Neural crest cell (in vitro differentiated cells): Measurements from ENCODE around the gene OXCT1. TPM values are rescaled to one million over a fixed set of nuclear protein-coding genes. Genes with fewer than 3 reads are reported as not detected.
"Not testable (repeated sequence)": the region's sequence is repeated elsewhere in the genome, so short reads cannot be mapped to it uniquely, and the experiment has no call there.

ENCODE experiments used
- DNase-seq: peaks from one replicate; pipeline ENCODE4 v3.0.0; 2021; ENCODE audit warnings: low read depth, mixed read lengths, low spot score
- H3K27ac Mint-ChIP-seq: one replicate; pipeline ENCODE4 v1.8.0; 2021; ENCODE audit warnings: mild to moderate bottlenecking, mixed read lengths; ENCODE audit not compliant: unreplicated experiment
- H3K27me3 Mint-ChIP-seq: 2 replicates; pipeline ENCODE4 v1.8.0; 2021; ENCODE audit warnings: low read depth, mild to moderate bottlenecking, mixed read lengths
- H3K36me3 Mint-ChIP-seq: 2 replicates; pipeline ENCODE4 v1.8.0; 2021; ENCODE audit warnings: low read depth, mild to moderate bottlenecking, mixed read lengths
- H3K4me1 Mint-ChIP-seq: 2 replicates; pipeline ENCODE4 v1.8.0; 2021; ENCODE audit warnings: mixed read lengths
- H3K4me3 Mint-ChIP-seq: one replicate; pipeline ENCODE4 v1.8.0; 2021; ENCODE audit warnings: mild to moderate bottlenecking, mixed read lengths
- H3K9me3 Mint-ChIP-seq: 2 replicates; pipeline ENCODE4 v1.8.0; 2021; ENCODE audit warnings: mixed read lengths
- total RNA-seq: library from RNA; stranded (reverse); gene quantifications from 2 replicates; pipeline ENCODE4 v1.2.1, GENCODE V29; 2021
- TF ChIP-seq, protein P1 (sequence below): fragments of 200-600 bp; sonication (generic); conservative IDR thresholded peaks from 2 replicates; pipeline ENCODE4 v1.5.0; 2021; ENCODE audit warnings: antibody characterized with exemption, mild to moderate bottlenecking

Gene OXCT1
- total RNA-seq, 1 donor from 2014 or later = 30.2 TPM

DNA sequence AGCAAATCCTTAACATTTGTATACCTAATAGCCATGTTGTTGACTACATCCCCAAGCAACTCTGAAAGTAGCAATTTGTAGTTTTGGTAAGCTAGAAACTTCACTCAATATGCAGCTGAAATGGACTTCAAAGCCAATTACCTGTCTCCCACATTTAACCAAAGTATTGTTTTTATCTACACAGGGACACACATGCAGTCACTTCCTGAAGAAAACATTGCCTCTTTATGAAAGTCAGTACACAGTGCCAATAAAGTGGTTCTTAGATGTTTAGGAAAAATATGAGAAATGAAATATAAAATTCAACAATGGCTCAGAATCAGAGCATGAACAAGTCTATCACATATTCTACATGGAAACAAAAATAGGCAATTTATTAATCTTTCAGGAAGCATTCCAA, 49.2 kb downstream of the OXCT1 start:
- H3K4me1 Mint-ChIP-seq = no peaks in the 10 kb centered on the region
- no peak overlapping the region for H3K27ac Mint-ChIP-seq
- TF ChIP-seq, protein P1, sequence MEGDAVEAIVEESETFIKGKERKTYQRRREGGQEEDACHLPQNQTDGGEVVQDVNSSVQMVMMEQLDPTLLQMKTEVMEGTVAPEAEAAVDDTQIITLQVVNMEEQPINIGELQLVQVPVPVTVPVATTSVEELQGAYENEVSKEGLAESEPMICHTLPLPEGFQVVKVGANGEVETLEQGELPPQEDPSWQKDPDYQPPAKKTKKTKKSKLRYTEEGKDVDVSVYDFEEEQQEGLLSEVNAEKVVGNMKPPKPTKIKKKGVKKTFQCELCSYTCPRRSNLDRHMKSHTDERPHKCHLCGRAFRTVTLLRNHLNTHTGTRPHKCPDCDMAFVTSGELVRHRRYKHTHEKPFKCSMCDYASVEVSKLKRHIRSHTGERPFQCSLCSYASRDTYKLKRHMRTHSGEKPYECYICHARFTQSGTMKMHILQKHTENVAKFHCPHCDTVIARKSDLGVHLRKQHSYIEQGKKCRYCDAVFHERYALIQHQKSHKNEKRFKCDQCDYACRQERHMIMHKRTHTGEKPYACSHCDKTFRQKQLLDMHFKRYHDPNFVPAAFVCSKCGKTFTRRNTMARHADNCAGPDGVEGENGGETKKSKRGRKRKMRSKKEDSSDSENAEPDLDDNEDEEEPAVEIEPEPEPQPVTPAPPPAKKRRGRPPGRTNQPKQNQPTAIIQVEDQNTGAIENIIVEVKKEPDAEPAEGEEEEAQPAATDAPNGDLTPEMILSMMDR = no peak
- no peaks in the 10 kb centered on the region for H3K9me3 Mint-ChIP-seq
- H3K27me3 Mint-ChIP-seq = no peaks in the 10 kb centered on the region
- H3K4me3 Mint-ChIP-seq = no peak overlapping the region
- DNase-seq = no peak
- H3K36me3 Mint-ChIP-seq = peaks cover 7% of the 10 kb centered on the region

DNA sequence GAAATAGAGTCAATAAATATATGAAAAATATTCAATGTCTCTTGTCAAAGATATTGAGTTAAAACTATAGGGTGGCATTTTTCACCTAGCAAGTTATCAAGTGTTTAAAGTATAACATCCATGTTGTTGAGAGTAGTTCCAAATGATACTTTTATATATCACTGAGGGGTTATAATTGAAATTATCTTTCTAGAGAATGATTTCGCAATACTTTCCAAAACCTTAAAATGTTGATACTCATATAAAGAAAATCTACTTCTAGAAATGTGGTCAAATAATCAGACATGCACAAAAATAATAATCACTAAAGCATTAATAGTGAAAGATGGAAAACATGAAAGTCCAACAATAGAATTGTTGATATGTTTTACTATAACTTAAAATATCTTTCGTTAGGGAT, 50.1 kb downstream of the OXCT1 start:
- no peaks in the 10 kb centered on the region for H3K9me3 Mint-ChIP-seq
- TF ChIP-seq, protein P1 = no peak
- no peaks in the 10 kb centered on the region for H3K27me3 Mint-ChIP-seq
- peaks cover 4% of the 10 kb centered on the region for H3K36me3 Mint-ChIP-seq
- no peak for DNase-seq
- no peak overlapping the region for H3K27ac Mint-ChIP-seq
- H3K4me3 Mint-ChIP-seq = no peak overlapping the region
- no peaks in the 10 kb centered on the region for H3K4me1 Mint-ChIP-seq

DNA sequence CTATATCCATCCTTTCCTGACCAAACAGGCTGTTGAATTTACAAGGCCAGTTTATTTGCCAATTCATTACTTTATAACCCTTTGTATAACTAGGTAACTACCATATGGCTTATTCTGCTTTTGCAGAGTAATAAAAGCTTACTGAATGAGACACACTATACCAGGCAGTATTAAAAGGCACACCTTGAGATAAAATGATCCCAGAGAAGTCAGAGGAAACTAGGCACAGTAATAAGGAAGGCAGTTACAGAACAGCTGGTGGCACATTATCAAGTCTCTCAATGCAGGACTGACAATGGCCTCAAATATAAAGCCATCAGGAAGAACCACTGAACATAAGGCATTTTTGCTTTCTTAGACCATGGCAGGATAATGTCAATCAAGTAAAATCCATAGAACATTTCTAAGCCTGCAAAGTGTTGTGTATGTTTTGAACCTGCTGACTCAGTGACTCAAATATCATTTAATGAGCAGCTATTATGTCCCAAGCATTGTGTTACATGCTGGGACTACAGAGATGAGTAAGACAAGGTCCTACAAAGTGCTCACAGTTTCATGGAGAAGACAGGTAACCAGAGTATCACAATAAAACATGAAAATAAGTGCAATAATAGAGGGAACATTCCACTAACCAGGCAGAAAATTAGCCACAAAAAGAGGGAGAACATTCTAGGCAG, 52.5 kb downstream of the OXCT1 start:
- Mint-ChIP-seq H3K4me1 (no peaks in the 10 kb centered on the region), H3K36me3 (peaks cover 2% of the 10 kb centered on the region), H3K9me3 (no peaks in the 10 kb centered on the region), H3K27ac (no peak overlapping the region), H3K4me3 (no peak overlapping the region), H3K27me3 (no peaks in the 10 kb centered on the region)
- no peak for DNase-seq
- TF ChIP-seq, protein P1 = no peak

DNA sequence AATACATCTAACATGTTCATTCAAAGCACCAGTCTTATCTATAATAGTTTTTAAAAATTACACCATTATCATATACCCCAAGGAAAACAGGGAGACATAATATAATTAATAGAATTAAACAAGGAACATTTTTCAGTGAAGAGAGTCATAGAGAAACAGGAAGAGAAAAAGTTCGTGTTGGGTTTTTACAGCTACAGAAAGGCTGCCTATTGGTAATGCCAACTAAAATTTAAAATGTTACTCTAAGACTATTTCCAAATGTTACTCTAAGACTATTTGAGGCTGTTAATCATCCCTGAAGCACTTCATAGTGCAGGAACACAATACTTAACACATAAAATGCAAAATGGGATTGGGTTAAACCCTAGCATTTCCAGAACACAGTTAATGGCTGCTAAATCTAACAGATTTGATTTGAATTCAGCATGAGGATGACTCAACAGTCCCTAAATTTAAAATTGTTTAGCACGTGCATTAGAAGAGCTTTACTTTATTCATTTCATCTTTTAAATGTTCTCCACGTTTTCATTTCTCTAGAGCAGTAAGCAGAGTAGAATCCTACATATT, 54.5 kb downstream of the OXCT1 start:
- H3K36me3 Mint-ChIP-seq = peaks cover 2% of the 10 kb centered on the region
- no peak overlapping the region for H3K4me3 Mint-ChIP-seq
- TF ChIP-seq, protein P1 = no peak
- H3K27me3 Mint-ChIP-seq = no peaks in the 10 kb centered on the region
- H3K9me3 Mint-ChIP-seq = no peaks in the 10 kb centered on the region
- no peaks in the 10 kb centered on the region for H3K4me1 Mint-ChIP-seq
- no peak overlapping the region for H3K27ac Mint-ChIP-seq
- no peak for DNase-seq

DNA sequence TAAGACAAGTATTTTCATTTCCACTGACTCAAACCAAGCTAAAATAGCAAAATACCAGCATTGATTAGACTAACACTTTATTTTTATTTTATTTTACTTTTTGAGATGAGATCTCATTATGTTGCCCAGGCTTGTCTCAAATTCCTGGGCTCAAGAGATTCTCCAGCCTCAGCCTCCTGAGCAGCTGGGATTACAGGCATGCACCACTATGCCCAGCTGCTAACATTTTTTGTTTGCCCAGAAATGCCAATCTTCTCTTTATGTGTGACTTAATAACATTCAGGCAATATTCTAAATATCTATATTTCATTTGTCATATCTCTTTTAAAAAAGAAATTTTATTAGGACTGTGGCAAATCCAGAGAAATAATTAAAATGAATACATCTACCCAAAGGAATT, 55.0 kb downstream of the OXCT1 start:
- no peaks in the 10 kb centered on the region for H3K9me3 Mint-ChIP-seq
- H3K4me3 Mint-ChIP-seq = no peak overlapping the region
- TF ChIP-seq, protein P1 = no peak
- DNase-seq = no peak
- peaks cover 2% of the 10 kb centered on the region for H3K36me3 Mint-ChIP-seq
- no peaks in the 10 kb centered on the region for H3K27me3 Mint-ChIP-seq
- peaks cover 2% of the 10 kb centered on the region for H3K4me1 Mint-ChIP-seq
- H3K27ac Mint-ChIP-seq = no peak overlapping the region

DNA sequence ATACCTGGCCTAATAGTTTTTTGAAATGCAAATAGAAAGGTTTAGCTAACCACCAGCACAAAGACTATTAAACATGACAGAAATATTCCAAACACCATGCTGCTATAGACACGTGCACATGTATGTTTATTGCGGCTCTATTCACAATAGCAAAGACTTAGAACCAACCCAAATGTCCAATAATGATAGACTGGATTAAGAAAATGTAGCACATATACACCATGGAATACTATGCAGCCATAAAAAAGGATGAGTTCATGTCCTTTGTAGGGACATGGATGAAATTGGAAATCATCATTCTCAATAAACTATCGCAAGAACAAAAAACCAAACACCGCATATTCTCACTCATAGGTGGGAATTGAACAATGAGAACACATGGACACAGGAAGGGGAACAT, 55.9 kb downstream of the OXCT1 start:
- not testable (repeated sequence) for H3K36me3 Mint-ChIP-seq, H3K4me3 Mint-ChIP-seq, H3K9me3 Mint-ChIP-seq, H3K27ac Mint-ChIP-seq, H3K27me3 Mint-ChIP-seq, DNase-seq
- peaks cover 10% of the 10 kb centered on the region for H3K4me1 Mint-ChIP-seq
